GM06990 (cell line): Measurements from ENCODE around the gene HMGN3.

Experiments used
- DNase-seq: peaks from one replicate; pipeline ENCODE4 v3.0.0-alpha.2; 2011; ENCODE audit not compliant: insufficient read length; ENCODE audit errors: extremely low read depth
- H3K27me3 ChIP-seq: replicated peaks from 2 replicates; pipeline ENCODE4 v1.6.0; 2011; ENCODE audit warnings: low read length; ENCODE audit not compliant: control insufficient read depth, insufficient read depth
- H3K36me3 ChIP-seq: 2 replicates; pipeline ENCODE4 v1.5.1; 2011; ENCODE audit warnings: low read length; ENCODE audit not compliant: control insufficient read depth, insufficient read depth
- H3K4me3 ChIP-seq: replicated peaks from 2 replicates; pipeline ENCODE4 v1.5.1; 2011; ENCODE audit warnings: low read depth, mild to moderate bottlenecking, control low read depth, low read length
- TF ChIP-seq, protein P1 (sequence below): IDR thresholded peaks from 2 replicates; pipeline ENCODE4 v1.5.1; 2011; ENCODE audit warnings: low read length, control low read depth, mild to moderate bottlenecking, inconsistent platforms; ENCODE audit not compliant: insufficient read depth, poor library complexity, severe bottlenecking

Gene HMGN3

DNA sequence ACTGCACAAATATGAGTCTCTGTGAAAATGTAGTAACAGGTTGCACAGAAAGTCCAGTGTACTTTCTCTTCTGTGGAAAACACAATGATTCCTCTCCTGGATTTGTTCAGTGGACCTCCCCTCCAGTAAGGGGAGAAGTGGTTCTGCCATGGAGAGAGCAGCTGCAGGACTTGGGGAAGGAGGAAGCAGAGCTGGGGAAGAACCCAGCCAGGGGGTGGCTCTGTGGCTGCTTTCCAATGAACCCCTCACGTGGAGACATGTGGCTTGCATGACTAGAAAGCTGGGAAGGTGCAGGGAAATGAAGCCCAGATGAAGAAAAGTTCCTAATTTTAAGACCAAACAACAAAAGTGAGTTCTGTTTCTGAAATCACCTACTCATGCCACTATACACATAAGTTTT, 31.9 kb downstream of the HMGN3 start:
- TF ChIP-seq, protein P1, sequence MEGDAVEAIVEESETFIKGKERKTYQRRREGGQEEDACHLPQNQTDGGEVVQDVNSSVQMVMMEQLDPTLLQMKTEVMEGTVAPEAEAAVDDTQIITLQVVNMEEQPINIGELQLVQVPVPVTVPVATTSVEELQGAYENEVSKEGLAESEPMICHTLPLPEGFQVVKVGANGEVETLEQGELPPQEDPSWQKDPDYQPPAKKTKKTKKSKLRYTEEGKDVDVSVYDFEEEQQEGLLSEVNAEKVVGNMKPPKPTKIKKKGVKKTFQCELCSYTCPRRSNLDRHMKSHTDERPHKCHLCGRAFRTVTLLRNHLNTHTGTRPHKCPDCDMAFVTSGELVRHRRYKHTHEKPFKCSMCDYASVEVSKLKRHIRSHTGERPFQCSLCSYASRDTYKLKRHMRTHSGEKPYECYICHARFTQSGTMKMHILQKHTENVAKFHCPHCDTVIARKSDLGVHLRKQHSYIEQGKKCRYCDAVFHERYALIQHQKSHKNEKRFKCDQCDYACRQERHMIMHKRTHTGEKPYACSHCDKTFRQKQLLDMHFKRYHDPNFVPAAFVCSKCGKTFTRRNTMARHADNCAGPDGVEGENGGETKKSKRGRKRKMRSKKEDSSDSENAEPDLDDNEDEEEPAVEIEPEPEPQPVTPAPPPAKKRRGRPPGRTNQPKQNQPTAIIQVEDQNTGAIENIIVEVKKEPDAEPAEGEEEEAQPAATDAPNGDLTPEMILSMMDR, result no peak
- no peak overlapping the region for H3K4me3 ChIP-seq
- H3K36me3 ChIP-seq, result peaks cover 6% of the 10 kb centered on the region
- H3K27me3 ChIP-seq, result no peaks in the 10 kb centered on the region
- no peak for DNase-seq

DNA sequence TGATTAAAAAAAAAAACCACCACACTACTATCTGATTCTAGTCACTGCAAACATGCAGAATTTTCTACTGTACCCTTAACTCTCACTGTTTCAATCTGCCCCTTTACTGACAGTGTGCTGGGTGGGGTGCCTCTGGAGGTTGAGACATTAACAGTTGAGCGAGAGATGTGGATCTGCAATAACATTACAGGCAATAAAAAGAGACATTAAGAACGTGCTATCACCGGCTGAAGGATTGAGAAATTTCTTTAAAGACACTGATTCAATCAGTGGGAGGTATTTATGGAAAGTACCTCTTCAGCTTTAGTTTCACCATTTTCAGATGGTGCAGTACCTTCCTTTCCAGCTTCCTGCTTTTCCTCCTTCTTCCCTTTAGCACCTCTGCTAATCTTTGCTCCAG, 32.5 kb downstream of the HMGN3 start:
- DNase-seq, result no peak
- H3K36me3 ChIP-seq, result peaks cover 6% of the 10 kb centered on the region
- TF ChIP-seq, protein P1, result no peak
- H3K27me3 ChIP-seq, result no peaks in the 10 kb centered on the region
- H3K4me3 ChIP-seq, result no peak overlapping the region

DNA sequence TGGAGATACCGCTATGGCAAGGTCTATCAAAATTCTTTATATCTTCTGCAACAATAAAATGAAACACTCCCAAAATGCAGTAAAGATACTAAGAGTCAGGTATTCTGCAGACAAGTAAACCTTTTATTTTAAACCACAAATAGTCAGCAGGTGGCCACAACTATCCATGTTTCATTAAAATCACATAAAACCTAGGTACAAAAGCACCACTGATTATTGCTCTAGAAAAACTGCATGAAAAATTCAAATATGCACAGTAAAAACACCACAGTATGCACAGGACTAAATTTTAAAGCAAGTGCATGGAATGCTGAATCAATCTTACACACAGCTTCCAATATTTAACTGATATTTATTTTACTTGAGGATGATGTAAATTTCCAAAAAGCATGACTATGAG, 33.3 kb downstream of the HMGN3 start:
- peaks cover 4% of the 10 kb centered on the region; the same call in 1 of the 2 replicates for H3K36me3 ChIP-seq
- DNase-seq, result no peak
- no peaks in the 10 kb centered on the region for H3K27me3 ChIP-seq
- TF ChIP-seq, protein P1, result no peak
- H3K4me3 ChIP-seq, result no peak overlapping the region

DNA sequence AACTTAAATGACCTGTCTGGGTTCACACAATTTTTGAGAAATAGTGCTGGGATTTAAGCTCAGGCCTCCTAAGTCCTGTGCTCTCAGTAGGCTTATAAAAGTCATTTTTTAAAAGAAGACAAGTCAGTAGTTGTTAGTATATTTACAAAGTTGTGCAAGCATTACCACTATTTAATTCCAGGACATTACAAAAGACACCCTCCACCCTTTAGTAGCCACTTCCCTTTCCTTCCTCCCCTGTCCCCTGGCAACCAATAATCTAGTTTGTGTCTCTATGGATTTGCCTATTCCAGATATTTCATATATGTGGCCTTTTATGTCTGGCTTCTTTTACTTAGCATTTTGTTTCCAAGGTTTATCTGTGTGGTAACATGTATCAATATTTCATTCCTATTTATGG, 37.6 kb downstream of the HMGN3 start:
- no peak for DNase-seq
- TF ChIP-seq, protein P1, result no peak
- H3K36me3 ChIP-seq, result no peaks in the 10 kb centered on the region
- no peaks in the 10 kb centered on the region for H3K27me3 ChIP-seq
- H3K4me3 ChIP-seq, result no peak overlapping the region

DNA sequence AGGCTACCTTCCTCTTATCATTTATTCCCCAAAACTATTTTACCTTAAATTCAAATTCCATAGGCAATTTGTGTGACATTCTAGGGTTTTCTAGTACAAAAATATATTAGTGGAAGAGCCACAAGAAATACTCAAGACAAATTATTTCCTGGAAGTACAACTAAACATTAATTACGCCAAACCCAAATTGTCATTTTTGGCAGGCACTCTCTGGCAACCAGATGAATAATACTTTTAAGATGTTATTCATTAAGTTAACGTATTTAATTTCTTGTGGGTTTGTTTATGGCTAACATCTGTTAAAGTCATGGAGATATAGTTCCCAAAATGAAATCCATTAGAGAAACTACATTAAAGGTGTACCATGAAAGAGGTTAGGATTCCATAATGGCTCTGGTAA, 40.5 kb downstream of the HMGN3 start:
- no peak for DNase-seq
- no peaks in the 10 kb centered on the region for H3K36me3 ChIP-seq
- TF ChIP-seq, protein P1, result no peak
- H3K27me3 ChIP-seq, result no peaks in the 10 kb centered on the region
- H3K4me3 ChIP-seq, result no peak overlapping the region

DNA sequence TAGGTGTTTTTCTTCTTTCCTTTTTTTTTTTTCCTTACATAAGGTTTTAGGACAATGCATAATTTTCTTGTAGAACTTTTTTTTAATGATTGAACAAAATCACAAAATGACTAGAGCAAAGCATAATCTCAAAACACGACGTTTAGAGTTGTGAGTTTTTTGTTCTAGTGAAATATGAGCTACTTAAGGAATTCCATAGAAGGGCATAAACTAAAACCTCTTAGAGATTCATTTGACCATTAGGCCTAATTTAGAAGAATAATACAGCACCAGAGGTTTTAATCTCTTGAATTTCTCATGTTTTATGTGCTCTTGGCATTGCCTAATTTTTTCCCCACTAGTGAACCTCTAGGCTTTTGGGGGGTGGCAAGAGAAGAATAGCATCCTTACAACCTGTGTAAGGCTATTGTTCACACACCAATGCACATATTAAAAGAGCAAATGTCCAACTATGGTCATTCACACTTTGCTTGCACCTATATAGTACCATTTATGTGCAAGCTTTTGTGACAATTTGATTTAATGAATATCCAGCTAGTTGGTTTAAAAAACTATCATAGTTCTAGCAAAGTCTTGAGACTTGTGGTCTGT, 44.6 kb downstream of the HMGN3 start:
- TF ChIP-seq, protein P1, result no peak
- Histone ChIP-seq H3K27me3 (no peaks in the 10 kb centered on the region), H3K4me3 (no peak overlapping the region), H3K36me3 (no peaks in the 10 kb centered on the region)
- no peak for DNase-seq
